GM21529 (cell line): ENCODE results near the gene DUOX2.
"Not testable (repeated sequence)": the region's sequence is repeated elsewhere in the genome, so short reads cannot be mapped to it uniquely, and the experiment has no call there.

Source experiments
- ATAC-seq: cut with Tn5 transposase; IDR thresholded peaks from one replicate; pipeline ENCODE4 v1.9.1; 2021; ENCODE audit not compliant: unreplicated experiment

DUOX2 gene

DNA sequence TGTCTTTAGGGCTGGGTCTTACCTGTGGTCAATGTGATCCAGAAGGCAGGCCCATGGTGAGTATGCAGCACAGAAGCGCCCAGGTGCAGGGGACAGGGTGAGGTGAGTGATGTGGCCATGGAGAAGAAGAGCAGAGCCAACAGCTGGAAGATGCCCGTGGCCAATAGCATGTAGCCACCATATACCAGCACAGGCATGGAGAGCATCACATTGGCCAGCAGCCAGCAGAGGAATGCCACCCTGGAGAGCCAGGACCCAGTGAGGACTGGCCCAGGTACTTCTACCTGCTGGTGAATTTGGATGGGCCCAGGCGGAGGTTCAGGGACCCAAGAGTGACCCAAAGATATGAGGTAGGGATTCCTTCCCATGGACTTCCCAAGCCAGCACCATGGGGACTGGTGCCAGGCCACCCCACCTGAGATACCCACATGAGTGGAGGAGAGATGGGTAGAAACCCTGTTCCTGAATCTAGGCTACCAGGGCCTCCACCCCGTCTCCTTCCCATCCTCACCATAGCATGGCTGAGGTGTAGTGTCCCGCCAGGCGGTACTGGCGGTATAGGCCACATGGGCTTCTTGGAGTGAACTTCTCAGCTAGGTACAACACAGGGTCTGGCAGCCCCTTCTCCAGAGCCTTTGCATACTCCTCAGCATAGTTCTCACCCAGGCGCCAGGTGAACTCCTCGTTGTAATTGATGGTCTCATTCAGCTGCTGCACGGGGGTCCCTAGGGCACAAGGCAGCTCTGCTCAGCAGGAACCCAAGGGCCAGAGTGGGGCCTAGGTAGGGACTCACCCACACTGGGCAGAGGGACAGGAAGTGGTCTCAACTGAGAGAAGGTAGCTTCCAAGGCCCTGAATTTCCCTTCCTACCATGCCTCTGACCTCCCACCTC, 6.4 kb upstream of the DUOX2 start:
- no peak for ATAC-seq

DNA sequence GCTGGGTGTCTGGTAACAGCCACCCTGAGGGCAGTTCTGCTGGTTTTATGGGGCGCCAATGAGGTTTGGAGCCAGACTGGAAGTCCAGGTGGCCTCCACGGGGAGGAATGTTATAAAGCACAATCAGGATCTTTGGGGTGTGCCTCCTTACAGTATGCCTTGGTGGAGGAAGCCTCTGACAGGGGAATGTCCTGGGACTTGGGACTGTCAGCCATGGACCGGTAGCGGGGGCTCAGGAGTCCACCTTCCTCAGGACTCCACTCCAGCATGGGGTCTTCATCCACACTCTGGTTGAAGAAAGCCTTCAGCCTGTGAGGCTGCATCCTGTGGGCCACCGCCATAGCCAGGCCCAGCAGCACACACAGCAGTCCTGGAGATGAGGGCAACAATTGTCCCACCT, 5.0 kb upstream of the DUOX2 start:
- no peak for ATAC-seq

DNA sequence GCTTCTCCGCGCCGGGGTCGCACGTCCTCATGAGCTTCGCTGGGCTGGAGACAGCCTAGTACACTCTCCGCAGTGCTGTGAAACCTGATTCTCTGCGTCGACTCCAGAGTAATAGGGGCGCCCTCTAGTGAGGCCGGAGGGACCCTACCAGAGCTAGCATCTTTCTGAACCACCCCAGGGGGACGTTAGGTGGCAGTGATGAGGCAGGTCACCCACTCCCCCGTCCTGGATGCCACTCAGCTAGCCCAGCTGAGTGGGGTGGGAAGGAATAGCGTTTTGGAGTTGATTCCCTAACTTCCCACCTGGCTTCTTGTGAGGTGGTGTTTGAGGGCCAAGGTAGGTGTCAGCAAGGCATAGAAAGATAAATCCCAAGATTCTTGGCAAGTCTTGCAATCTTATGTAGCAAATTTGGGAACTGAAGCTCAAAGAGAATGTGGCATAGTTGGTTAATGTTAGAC, 4.2 kb upstream of the DUOX2 start:
- peak; percentile 96 for ATAC-seq

DNA sequence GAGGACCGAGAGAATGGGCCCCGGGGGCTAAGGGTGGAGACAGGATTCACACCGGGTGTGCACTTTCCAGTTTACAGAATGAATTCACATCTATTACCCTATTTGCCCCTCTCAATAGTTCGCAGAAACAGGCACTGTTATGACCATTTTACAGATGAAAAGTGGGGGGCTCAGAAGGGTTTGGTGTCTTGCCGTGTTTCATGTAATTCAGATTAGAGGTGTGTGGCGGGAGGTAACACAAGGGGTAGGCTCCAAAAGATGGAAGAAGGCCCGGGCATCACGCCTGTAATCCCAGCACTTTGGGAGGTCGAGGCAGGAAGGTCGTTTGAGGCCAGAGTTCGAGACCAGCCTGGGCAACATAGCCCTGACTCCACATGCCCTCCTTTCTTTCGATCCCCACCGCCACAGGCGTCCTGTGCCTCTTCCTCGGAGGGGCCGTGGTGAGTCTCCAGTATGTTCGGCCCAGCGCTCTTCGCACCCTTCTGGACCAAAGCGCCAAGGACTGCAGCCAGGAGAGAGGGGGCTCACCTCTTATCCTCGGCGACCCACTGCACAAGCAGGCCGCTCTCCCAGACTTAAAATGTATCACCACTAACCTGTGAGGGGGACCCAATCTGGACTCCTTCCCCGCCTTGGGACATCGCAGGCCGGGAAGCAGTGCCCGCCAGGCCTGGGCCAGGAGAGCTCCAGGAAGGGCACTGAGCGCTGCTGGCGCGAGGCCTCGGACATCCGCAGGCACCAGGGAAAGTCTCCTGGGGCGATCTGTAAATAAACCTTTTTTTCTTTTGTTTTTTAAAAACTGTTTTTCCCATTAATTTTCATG, 3.5 kb upstream of the DUOX2 start:
- no peak for ATAC-seq

DNA sequence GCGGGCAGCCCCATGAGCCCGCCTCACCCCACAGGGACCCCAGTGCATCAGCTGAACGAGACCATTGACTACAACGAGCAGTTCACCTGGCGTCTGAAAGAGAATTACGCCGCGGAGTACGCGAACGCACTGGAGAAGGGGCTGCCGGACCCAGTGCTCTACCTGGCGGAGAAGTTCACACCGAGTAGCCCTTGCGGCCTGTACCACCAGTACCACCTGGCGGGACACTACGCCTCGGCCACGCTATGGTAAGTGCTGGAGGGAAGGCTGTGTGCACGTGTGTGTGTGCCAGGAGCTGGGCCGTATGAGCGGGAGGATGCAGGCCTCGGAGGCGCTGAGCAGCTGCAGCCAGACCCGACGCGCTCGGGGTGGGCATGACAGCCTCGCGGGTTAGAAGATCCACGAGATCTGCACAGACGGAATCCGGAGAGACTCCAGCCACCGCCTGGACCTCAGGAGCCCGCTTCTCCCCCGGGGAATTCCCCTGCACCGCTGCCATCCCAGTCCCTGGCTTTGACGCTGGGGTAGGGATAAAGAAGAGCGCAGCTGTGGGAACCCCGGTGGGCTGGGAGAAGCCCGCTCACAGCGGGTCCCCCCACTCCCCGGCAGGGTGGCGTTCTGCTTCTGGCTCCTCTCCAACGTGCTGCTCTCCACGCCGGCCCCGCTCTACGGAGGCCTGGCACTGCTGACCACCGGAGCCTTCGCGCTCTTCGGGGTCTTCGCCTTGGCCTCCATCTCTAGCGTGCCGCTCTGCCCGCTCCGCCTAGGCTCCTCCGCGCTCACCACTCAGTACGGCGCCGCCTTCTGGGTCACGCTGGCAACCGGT, 2.7 kb upstream of the DUOX2 start:
- ATAC-seq: no peak

DNA sequence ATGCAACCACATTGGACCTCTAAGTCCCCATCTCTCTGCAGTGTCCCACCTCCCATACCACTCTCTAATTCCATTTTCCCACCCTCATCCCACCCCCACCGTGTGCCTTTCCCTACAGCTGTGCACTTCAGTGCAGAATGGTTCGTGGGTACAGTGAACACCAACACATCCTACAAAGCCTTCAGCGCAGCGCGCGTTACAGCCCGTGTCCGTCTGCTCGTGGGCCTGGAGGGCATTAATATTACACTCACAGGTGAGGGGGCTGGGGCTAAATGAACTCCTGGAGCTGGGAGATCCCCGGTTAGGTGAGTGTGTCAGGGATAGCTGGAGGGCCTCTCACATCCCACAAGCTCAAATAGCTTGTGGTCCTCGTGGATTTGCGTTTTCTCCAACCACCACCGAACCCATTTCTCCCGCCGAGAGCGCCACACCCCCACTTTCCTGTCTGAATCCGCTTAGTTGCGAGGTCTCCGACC, 2.1 kb upstream of the DUOX2 start:
- ATAC-seq: no peak

DNA sequence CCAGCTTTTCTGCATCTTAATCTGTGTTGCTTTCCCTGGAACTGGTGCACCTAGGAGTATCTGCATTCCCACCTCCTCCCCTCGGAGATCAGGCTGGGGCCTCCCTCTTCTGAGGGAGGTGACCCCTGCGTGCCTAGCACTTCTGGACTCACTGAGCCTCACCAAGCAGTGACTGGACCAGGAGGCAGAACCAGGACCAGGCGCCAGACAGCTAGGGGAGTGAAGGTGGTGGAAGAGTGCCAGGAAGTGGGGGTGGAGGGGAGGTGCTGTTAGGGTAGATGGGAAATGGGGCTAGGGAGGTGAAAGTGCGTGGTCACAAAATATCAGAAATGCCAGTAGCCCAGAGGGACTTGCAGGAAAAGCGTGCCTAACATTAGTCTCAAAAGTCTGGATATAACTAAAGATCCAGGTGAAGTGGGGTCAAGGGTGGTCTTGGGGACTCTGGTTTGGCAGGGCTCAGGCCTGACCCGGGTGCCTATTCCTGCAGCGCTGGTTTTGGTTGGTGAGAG, 1.4 kb upstream of the DUOX2 start:
- ATAC-seq: no peak

DNA sequence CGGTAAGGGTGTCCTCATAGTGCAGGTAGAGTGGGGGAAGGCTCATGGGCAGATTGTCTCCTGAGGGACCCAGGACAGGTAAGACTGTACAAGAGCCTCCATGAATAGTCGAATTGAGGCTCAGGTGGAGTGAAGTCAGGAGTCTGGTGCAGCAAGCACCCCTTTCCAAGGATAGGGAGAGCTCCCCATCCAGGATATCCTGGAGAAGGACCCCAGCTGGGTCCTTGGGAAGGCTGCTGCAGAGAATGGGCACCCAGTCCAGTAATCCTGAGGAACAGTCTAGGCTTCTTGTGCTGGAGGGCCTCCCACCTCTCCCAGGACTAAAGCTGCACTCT, 746 bp upstream of the DUOX2 start:
- no peak for ATAC-seq

DNA sequence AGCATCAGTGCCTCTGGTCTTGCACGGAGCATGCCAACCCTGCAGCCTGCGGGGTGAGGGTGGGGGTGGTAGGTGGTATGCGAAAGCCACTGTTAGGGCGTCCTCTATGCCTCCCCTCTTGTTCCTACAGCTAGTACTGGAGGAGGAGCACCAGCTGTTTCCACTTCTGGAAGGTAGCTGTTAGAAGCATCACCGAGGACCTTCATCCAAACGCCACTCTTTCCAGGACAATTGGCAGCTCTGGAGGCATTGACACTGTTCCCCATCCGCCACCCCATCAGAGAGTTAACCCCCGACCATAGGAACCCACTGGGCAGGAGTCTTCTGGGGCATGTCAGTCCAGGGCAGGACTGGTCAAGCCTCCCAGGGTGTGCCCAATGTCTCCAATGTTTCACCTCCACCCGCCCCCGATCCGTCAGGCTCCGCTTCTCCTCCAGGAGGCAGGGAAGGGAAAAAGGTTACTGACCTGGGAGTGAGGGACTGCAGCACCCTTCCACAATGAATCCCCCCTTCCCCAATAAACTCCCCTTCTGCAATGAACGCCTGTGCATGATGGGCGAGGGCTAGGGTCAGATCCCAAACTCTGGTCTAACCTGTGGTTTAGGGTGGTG, 487 bp downstream of the DUOX2 start:
- ATAC-seq: no peak

DNA sequence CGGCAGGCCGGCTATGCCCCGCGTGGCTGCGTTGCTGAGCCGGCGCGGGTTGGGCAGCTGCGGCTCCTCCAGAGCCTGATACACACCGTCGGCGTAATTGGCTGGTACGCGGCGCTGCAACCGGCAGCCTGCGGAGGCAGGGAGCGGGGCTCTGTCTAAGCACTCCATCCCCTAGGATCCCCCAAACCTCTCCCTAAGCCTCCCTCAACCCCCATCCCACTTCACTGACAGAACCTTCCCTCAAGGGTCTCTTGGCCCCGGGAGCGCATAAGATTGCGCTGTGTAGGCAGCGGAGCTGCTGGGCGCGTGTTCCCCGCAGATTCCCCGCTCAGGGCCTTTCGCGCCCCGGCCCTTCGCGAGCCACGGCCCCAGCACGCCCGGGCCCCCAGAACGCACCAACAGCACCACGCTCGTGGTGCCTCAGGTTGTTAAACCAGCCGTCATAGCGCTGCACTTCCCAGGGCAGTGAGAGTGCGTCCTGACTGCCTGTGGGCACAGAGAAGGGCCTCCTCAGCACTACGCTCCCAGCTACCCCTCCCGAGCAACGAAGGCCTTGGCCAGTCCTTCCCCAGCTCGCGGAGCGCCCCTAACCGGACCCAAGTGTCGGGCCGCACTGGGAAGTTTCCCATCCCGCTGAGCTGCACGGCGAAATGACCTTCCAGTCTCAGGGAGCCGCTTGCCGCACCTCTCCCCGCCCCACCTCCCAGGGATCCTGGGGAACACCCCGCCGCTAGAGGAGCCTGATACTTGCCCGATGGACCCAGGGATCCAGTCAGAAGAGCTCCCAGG, 1.2 kb downstream of the DUOX2 start:
- ATAC-seq: no peak

DNA sequence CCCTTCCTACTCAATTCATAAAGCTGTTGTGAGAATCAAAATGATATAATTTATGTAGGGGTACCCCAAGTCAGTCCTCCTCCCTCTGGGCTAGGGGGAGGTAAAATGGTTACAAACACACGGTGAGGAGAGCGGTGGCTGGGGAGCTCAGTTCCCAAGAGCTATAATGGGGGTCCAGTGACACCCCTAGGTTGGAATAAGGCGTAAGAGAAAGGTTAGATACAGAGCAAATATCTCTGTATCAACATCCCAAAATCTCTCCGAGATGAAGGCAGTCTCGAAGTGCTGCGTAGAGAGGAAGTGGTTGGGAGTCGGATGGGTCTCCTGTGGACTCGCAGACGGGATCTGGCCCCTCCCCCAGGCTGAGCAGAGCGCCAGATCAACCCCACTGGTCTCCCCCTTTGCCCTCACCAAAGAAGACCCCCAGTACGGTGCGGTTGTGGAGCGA, 1.8 kb downstream of the DUOX2 start:
- no peak for ATAC-seq

DNA sequence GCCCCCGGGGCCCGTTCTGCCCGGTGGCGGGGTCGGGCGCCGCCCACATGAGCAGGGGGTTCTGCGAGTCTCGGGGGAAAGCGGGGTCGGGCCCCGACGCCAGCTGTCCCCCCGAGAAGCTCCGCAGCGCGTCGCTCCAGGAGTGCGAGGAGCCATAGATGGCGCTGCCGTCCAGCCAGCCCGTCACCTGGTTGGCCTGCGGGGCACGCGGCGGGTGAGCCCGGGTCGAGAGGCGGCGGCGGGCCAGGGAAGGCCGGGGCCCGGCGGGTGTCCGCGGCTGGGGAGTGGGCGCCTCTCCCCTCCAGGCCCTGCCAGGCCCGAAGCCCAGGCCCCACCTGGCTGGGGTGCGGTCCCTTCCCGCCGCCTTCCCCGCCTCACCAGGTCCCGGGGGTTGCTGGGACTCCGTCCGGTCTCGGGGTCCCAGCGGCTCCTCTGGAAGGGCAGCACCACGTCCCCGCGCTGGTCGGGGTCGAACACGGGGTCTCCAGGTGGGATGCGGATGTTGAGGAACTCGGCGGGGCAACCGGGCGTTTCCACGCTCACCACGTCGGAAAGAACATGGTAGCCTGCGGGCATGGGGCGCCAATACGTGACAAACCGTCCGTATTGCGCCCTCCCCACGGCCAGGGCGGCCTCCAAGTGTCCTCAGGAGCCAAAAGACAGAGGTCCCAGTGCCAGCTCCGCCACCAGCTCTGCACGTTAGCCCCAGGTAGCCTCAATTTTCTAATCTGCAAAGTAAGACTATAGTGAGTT, 2.4 kb downstream of the DUOX2 start:
- ATAC-seq: no peak

DNA sequence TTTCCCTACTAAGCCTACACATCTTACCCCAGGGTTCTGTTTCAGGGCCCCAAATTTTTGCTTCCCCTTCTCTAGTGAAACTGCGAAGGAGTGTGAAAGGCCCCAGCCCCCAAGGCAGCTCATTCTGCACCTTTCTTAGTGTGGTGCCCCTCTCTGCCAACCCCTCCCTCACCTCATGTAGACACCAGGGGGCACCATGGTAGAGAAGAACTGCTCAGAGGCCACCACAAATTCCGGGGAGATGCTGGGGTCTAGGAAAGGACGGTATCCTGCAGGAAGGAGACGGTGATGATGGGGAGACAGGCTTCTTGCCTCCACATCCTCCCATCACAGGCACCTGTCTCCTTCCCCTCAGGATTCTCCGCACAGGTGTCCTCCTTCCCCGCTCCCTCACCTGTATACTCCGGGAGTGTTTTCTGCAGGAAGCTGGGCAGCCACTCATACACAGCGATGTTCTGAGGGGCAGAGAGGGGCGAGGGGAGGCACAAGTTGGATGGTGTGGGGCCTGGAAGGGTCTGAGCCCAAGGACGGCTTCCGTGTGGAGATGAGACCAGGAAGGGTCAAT, 3.6 kb downstream of the DUOX2 start:
- no peak for ATAC-seq

DNA sequence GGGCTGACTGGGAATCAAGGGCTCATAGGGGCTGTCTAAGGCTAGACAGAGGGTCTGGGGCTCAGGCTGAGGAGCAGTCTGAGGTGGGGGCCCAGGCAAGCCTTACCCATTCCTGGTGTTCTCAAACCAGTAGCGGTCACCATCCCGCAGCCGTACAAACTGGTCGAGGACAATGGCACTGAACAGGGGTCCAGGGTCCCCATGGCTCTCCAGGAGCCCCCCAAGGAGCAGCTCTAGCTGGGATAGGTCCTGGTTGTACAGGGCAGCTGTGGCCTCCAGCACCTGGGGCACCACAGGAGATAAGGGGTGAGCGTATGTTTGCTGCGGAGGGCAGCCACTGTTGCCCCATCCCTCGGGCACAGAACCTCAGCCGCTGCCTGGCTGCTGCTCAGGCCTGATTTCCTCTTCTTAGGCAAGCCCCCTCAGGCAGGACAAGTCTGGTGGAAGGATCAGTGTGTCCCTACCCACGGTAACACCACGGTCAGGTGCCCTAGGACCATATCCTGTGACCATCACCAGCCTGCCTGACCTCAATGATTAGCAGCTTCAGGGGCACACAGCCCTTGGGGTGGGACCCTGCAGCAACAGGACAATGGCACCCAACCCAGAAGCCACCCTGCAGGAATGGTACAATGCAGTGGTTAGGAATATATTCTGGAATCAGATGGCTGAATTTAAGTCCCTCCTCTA, 5.9 kb downstream of the DUOX2 start:
- no peak for ATAC-seq

DNA sequence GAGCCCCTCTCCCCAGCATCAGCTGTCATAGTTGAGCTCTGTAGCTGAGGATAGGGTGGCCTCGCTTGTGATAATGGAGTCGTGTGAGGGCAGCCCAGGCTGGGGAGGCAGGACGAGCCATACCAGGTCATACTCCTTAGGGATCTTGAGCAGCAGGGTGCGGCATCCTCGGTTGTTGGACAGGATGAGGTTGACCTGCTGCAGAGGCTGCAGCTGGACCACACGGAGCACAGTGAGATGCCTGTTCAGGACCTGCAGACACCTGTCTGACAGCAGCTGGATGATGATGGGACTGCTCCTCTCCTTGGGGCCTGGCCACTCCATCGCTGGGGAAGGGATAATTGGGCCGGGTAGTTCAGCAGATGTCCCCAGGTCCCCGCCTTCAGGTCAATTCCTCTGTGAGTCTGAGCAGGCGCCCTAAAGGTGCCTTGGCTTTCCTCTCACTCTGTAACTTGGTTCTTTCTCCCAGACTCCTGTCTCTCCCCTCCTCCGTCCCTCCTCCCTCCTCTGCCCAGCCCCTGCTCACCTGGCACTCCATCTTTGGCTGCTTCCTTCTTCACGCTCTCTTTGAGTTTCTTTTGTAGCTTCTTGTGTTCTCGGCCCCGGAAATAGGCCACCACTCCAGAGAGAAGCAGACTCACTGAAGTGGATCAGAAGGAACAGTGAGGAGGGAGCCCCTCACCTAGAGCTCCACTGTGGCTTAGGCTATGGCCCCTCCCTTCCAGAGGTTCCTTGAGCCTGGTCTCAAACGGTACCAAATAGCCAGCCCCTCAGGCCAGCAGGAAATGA, 7.8 kb downstream of the DUOX2 start:
- no peak for ATAC-seq

DNA sequence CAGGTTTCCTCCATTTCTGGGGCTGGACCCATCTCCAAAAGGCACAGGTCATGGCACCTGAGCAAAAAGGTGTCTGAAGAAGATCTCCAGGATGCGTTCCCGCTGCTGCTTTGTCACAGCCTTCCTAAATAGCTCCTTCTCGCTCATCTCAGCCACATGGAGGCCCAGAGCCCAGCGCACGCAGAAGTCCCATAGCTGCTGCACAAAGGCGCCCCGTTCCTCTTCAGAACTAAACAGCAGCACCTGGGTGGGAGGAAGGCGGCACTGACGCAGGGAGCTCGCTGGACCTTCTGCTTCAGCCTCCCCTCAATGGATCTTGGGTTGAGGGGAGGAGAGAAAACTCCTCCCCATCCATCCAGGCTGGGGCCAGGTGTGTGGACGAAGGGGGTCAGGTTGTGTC, 8.4 kb downstream of the DUOX2 start:
- no peak for ATAC-seq

DNA sequence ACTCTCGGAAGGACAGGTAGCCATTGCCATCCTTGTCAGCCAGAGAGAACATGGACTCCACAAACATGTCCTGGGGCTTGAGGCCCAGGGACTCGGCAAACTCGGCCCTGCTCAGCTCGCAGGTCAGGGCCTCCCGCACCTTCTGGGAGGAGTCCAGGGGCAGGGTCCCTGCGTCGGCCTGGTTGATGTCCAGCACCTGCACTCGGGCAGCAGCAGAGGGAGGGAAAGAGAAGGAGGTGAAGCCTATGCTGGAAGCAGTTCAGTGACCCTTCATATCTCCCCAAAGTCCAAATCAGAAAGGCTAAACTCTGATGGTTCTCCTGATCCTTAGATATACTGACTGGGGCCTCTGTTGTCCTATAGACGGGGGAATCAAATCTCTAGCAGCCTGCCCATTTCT, 9.8 kb downstream of the DUOX2 start:
- ATAC-seq: not testable (repeated sequence)
